Mononuclear cell (primary cell): ENCODE data around the gene VCL. TPM values are rescaled to one million over a fixed set of nuclear protein-coding genes. Genes with fewer than 3 reads are reported as not detected.
"Not testable (repeated sequence)": the region's sequence is repeated elsewhere in the genome, so short reads cannot be mapped to it uniquely, and the experiment has no call there.

ENCODE experiments used
- H3K27me3 ChIP-seq: 2 replicates; pipeline ENCODE4 v1.6.0; 2011; ENCODE audit warnings: low read length, control low read depth; ENCODE audit not compliant: insufficient read depth
- H3K4me1 ChIP-seq: 2 replicates; pipeline ENCODE4 v1.5.1; 2011; ENCODE audit warnings: mild to moderate bottlenecking, low read length, control low read depth; ENCODE audit not compliant: insufficient read depth
- H3K4me3 ChIP-seq: 2 replicates; pipeline ENCODE4 v1.5.1; 2011; ENCODE audit warnings: mild to moderate bottlenecking, low read length, moderate library complexity
- H3K9me3 ChIP-seq: 2 replicates; pipeline ENCODE4 v1.5.1; 2011; ENCODE audit warnings: low read depth, mild to moderate bottlenecking, control low read depth, low read length
- total RNA-seq: library from RNA; depleted of rRNA; stranded (reverse); fragments of >200 nt; gene quantifications from one replicate; pipeline ENCODE4 v1.2.3, GENCODE V29; 2012

VCL gene
- 70.1 TPM for total RNA-seq

DNA sequence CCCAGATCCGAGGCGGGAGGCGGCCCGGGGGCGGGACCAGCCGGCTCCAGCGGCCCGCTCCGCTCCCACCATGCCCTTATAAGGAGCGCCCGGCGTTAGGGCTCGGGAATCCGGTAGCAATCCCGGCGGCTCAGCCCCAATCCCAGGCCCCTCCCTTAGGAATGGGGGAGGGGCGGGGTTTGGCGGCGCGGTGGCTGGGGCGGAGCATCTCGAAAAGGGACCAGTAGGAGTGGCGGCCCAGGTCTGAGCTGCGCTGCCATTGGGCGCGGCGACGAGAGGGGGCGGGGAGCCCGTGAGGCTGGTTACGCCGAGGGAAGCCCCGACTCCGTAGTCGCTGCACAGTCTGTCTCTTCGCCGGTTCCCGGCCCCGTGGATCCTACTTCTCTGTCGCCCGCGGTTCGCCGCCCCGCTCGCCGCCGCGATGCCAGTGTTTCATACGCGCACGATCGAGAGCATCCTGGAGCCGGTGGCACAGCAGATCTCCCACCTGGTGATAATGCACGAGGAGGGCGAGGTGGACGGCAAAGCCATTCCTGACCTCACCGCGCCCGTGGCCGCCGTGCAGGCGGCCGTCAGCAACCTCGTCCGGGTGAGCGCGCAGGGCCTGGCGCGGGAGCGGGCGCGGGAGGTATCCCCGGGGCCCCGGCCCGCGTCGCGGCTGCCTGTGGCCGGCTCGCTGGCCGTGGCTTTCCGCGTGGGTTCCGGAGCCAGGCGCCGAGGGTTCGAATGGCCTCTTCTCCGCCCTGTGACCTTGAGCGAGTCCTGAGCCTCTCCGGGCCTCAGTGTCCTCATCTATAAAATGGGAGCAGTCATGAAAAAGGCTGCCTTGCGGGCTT, at the start of gene VCL:
VCL (plus strand) TSS at position 330 of the 836 bp plus-strand sequence; CDS start at position 422, 92 bp downstream.
- Histone ChIP-seq H3K9me3 (no peaks in the 10 kb centered on the region), H3K27me3 (no peaks in the 10 kb centered on the region), H3K4me3 (peak within 1 kb of the TSS; percentile 93), H3K4me1 (peaks cover 53% of the 10 kb centered on the region)

- Histone ChIP-seq H3K27me3 (no peaks in the 10 kb centered on the region), H3K9me3 (no peaks in the 10 kb centered on the region), H3K4me1 (peaks cover 10% of the 10 kb centered on the region), H3K4me3 (no peak overlapping the region)
Observed at GRCh38 chr10:73948947-73949633, 48.8 kb upstream of the VCL start.

GRCh38 chr10:73950155-73950948, 47.6 kb upstream of the VCL start:
- no peak overlapping the region for H3K4me3 ChIP-seq
- H3K27me3 ChIP-seq, result no peaks in the 10 kb centered on the region
- no peaks in the 10 kb centered on the region for H3K9me3 ChIP-seq
- peaks cover 18% of the 10 kb centered on the region for H3K4me1 ChIP-seq

- H3K9me3 ChIP-seq, result no peaks in the 10 kb centered on the region
- H3K27me3 ChIP-seq, result no peaks in the 10 kb centered on the region
- no peak overlapping the region for H3K4me3 ChIP-seq
- H3K4me1 ChIP-seq, result peaks cover 51% of the 10 kb centered on the region
Observed at GRCh38 chr10:73953665-73954064, 44.3 kb upstream of the VCL start.

GRCh38 chr10:73954737-73955136, 43.2 kb upstream of the VCL start:
- Histone ChIP-seq H3K27me3 (no peaks in the 10 kb centered on the region), H3K4me1 (peaks cover 62% of the 10 kb centered on the region), H3K4me3 (no peak overlapping the region), H3K9me3 (no peaks in the 10 kb centered on the region)

DNA sequence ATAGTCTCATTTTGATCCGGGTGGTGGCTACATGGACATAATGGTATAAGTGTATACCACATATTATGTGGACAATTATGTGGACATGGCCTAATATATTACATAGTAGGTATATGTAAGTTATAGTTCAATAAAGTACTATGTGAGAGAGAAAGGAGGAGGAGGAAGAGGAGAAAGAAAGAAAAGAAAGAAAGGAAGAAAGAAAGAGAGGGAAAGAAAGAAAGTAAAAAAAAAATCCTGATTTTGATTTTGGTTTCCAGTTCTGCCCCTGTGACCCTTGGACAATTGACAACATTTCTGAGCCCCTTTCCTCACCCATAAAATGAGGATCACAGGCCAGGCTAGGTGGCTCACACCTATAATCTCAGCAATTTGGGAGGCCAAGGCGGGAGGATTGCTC, 42.2 kb upstream of the VCL start:
- Histone ChIP-seq H3K9me3 (no peaks in the 10 kb centered on the region), H3K27me3 (no peaks in the 10 kb centered on the region), H3K4me3 (no peak overlapping the region), H3K4me1 (peaks cover 67% of the 10 kb centered on the region)

- Histone ChIP-seq H3K4me1 (peaks cover 67% of the 10 kb centered on the region), H3K4me3 (no peak overlapping the region), H3K9me3 (no peaks in the 10 kb centered on the region), H3K27me3 (no peaks in the 10 kb centered on the region)
Observed at GRCh38 chr10:73956476-73957359, 41.2 kb upstream of the VCL start.

- H3K4me3 ChIP-seq, result no peak overlapping the region
- H3K27me3 ChIP-seq, result no peaks in the 10 kb centered on the region
- peaks cover 51% of the 10 kb centered on the region for H3K4me1 ChIP-seq
- no peaks in the 10 kb centered on the region for H3K9me3 ChIP-seq
Observed at GRCh38 chr10:73959484-73960243, 38.3 kb upstream of the VCL start.

- H3K9me3 ChIP-seq, result no peaks in the 10 kb centered on the region
- H3K4me3 ChIP-seq, result no peak overlapping the region
- no peaks in the 10 kb centered on the region for H3K27me3 ChIP-seq
- peaks cover 38% of the 10 kb centered on the region for H3K4me1 ChIP-seq
Observed at GRCh38 chr10:73962386-73962785, 35.5 kb upstream of the VCL start.

GRCh38 chr10:73963533-73963932, 34.4 kb upstream of the VCL start:
- not testable (repeated sequence) for H3K4me3 ChIP-seq, H3K9me3 ChIP-seq, H3K27me3 ChIP-seq
- peaks cover 37% of the 10 kb centered on the region for H3K4me1 ChIP-seq

DNA sequence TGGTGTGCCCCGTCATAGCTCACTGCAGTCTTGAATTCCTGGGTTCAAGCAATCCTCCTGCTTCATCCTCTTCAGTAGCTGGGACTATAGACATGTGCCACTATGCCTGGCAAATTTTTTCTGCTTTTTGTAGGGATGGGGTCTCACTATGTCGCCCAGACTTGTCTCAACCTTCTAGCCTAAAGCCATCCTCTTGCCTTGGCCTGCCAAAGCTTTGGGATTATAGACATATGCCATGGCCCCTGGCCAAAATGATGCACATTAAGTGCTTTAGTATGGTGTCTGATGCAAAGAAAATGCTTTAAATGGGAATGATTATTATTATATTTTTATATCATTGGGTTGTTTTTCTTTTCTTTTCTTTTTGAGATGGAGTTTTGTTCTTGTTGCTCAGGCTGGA, 33.2 kb upstream of the VCL start:
- H3K27me3 ChIP-seq, result no peaks in the 10 kb centered on the region
- no peaks in the 10 kb centered on the region for H3K9me3 ChIP-seq
- no peak overlapping the region for H3K4me3 ChIP-seq
- H3K4me1 ChIP-seq, result peaks cover 36% of the 10 kb centered on the region

DNA sequence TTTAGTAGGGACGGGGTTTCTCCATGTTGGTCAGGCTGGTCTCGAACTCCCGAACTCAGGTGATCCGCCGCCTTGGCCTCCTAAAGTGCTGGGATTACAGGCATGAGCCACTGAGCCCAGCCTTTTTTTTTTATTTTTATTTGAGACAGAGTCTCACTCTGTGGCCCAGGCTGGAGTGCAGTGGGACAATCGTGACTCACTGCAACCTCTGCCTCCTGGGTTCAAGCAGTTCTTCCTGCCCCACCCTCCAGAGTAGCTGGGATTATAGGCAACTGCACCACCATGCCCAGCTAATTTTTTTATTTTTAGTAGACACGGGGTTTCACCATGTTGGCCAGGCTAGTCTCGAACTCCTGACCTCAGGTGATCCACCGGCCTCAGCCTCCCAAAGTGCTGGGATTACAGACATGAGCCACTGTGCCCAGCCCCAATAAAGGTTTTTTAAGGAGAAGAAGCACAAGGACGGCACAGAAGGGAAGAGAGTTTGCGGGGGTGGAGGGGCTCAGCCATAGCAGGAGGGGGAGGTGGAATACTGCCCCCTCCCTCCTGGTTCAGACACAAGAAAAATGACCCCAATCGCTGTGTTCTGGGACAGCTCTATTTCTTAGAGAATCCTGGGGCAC, 32.5 kb upstream of the VCL start:
- peaks cover 33% of the 10 kb centered on the region for H3K4me1 ChIP-seq
- H3K9me3 ChIP-seq, H3K27me3 ChIP-seq, H3K4me3 ChIP-seq: not testable (repeated sequence)

GRCh38 chr10:73965890-73966768, 31.8 kb upstream of the VCL start:
- no peaks in the 10 kb centered on the region for H3K27me3 ChIP-seq

More at GRCh38 chr10:73965890-73966768, 31.8 kb upstream of the VCL start:
- H3K4me3 ChIP-seq, result no peak overlapping the region
- peaks cover 33% of the 10 kb centered on the region for H3K4me1 ChIP-seq
- no peaks in the 10 kb centered on the region for H3K9me3 ChIP-seq
